WTC11 (cell line): ENCODE data around the gene DTNBP1. TPM values are rescaled to one million over a fixed set of nuclear protein-coding genes. Genes with fewer than 3 reads are reported as not detected.

Experiments used
- ATAC-seq: fragments of 200-7000 bp; cut with Tn5 transposase; 2 replicates; pipeline ENCODE4 v1.10.0; 2021; ENCODE audit warnings: mild to moderate bottlenecking, moderate library complexity
- CTCF ChIA-PET: fragments of 300-600 bp; sonication (Branson Sonifier 250); formaldehyde crosslinking; loops from one replicate; lab custom pipeline; 2021; ENCODE audit warnings: antibody characterized with exemption; lab: Charles Lee
- POLR2A ChIA-PET: fragments of 350-600 bp; sonication (Branson Sonifier 250); formaldehyde crosslinking; loops from one replicate; lab custom pipeline; 2021; ENCODE audit warnings: antibody characterized with exemption; lab: Charles Lee
- DNase-seq: peaks from one replicate; pipeline ENCODE4 v3.0.0; 2021; ENCODE audit warnings: low spot score
- H3K27ac Mint-ChIP-seq: 2 replicates; pipeline ENCODE4 v1.8.0; 2021; ENCODE audit warnings: mixed read lengths
- H3K27me3 Mint-ChIP-seq: 2 replicates; pipeline ENCODE4 v1.8.0; 2021; ENCODE audit warnings: low read depth, mild to moderate bottlenecking, moderate library complexity, mixed read lengths
- H3K36me3 Mint-ChIP-seq: 2 replicates; pipeline ENCODE4 v1.8.0; 2021; ENCODE audit warnings: mixed read lengths
- H3K4me1 Mint-ChIP-seq: 2 replicates; pipeline ENCODE4 v1.8.0; 2022; ENCODE audit warnings: mixed read lengths
- H3K4me3 Mint-ChIP-seq: 2 replicates; pipeline ENCODE4 v1.8.0; 2021; ENCODE audit warnings: mild to moderate bottlenecking, moderate library complexity, mixed read lengths
- H3K9me3 Mint-ChIP-seq: 2 replicates; pipeline ENCODE4 v1.8.0; 2021; ENCODE audit warnings: mixed read lengths
- ELF4 ChIP-seq: sonication (generic); formaldehyde crosslinking; IDR thresholded peaks from 2 replicates; pipeline ENCODE4 v1.8.1; 2022; ENCODE audit warnings: low read depth, mild to moderate bottlenecking, moderate library complexity, missing genetic modification reagents
- FOXP1 ChIP-seq: sonication (generic); formaldehyde crosslinking; IDR thresholded peaks from 2 replicates; pipeline ENCODE4 v1.8.0; 2022; ENCODE audit warnings: missing genetic modification reagents, mild to moderate bottlenecking, moderate library complexity, borderline replicate concordance
- JUN ChIP-seq: sonication (generic); formaldehyde crosslinking; IDR thresholded peaks from 2 replicates; pipeline ENCODE4 v1.8.0; 2023; ENCODE audit warnings: mild to moderate bottlenecking, missing genetic modification reagents
- MYBL2 ChIP-seq: sonication (generic); formaldehyde crosslinking; IDR thresholded peaks from 2 replicates; pipeline ENCODE4 v1.8.1; 2023; ENCODE audit warnings: mild to moderate bottlenecking, moderate library complexity, missing genetic modification reagents
- RELA ChIP-seq: sonication (generic); formaldehyde crosslinking; IDR thresholded peaks from 2 replicates; pipeline ENCODE4 v1.8.1; 2022; ENCODE audit warnings: missing genetic modification reagents, mild to moderate bottlenecking, borderline replicate concordance
- TCF7 ChIP-seq: sonication (generic); formaldehyde crosslinking; IDR thresholded peaks from 2 replicates; pipeline ENCODE4 v1.8.0; 2022; ENCODE audit warnings: mild to moderate bottlenecking, low read depth, missing genetic modification reagents, moderate library complexity
- TEAD1 ChIP-seq: sonication (generic); formaldehyde crosslinking; IDR thresholded peaks from 2 replicates; pipeline ENCODE4 v1.8.0; 2022; ENCODE audit warnings: mild to moderate bottlenecking, missing genetic modification reagents
- ZNF138 ChIP-seq: sonication (generic); formaldehyde crosslinking; conservative IDR thresholded peaks from 2 replicates; pipeline ENCODE4 v1.8.1; 2022; ENCODE audit warnings: mild to moderate bottlenecking, moderate library complexity, missing genetic modification reagents
- ZNF219 ChIP-seq: sonication (generic); formaldehyde crosslinking; IDR thresholded peaks from 2 replicates; pipeline ENCODE4 v1.8.0; 2023; ENCODE audit warnings: missing genetic modification reagents, mild to moderate bottlenecking, borderline replicate concordance
- ZNF396 ChIP-seq: fragments of 250-450 bp; sonication (Bioruptor Pico); IDR thresholded peaks from 2 replicates; pipeline ENCODE4 v1.8.0; 2021; ENCODE audit warnings: mild to moderate bottlenecking, moderate library complexity, borderline replicate concordance
- total RNA-seq: library from RNA; stranded (reverse); gene quantifications from 3 replicates; pipeline ENCODE4 v1.2.3, GENCODE V29; 2021
- TF ChIP-seq, protein P1 (sequence below): fragments of 250-450 bp; sonication (Bioruptor Pico); IDR thresholded peaks from 2 replicates; pipeline ENCODE4 v1.9.0; 2021; ENCODE audit warnings: mild to moderate bottlenecking
- TF ChIP-seq, protein P2 (sequence below): sonication (generic); formaldehyde crosslinking; IDR thresholded peaks from 2 replicates; pipeline ENCODE4 v1.8.1; 2022; ENCODE audit warnings: missing genetic modification reagents, borderline replicate concordance
- TF ChIP-seq, protein P3 (sequence below): fragments of 250-450 bp; sonication (Bioruptor Pico); IDR thresholded peaks from 2 replicates; pipeline ENCODE4 v2.1.2; 2022; ENCODE audit warnings: mild to moderate bottlenecking, moderate library complexity

Gene DTNBP1
- total RNA-seq, 1 experiment from 2014 or later: 15.1 TPM

DNA sequence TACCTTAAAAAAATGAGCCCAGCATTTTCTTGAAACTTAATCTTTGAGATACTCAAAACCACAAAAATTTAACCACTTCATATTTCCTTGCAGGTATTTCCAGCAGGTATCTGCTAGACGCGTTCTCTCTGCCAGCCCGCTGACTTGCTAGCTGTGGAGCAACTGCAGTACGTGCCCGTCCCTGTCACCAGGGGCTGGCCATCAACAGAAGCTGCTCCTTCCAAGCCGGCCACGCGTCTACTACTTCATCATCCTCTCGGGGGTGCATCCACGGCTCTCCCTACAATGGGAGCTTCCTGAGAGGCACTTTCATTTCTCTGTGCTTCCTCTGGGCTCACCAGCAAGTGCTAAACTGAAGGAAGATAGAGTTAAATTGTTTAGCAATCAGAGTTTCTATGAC, 132.4 kb downstream of the DTNBP1 start:
- Mint-ChIP-seq H3K27me3 (no peaks in the 10 kb centered on the region; the same call in 1 of the 2 replicates), H3K36me3 (peaks cover 50% of the 10 kb centered on the region), H3K27ac (no peak overlapping the region), H3K4me3 (no peak overlapping the region), H3K4me1 (peaks cover 10% of the 10 kb centered on the region; the same call in 1 of the 2 replicates), H3K9me3 (peaks cover 35% of the 10 kb centered on the region)
- ATAC-seq: no peak
- CTCF ChIA-PET: interaction anchor here (0.5 kb wide), 1 partner anchor 1995 kb away, joined by 3 read pairs; no protein-coding TSS in a partner anchor
- DNase-seq: no peak
- no peak for TF ChIP-seq TCF7 (CRISPR knock-in tag)
- TF ChIP-seq, protein P1, sequence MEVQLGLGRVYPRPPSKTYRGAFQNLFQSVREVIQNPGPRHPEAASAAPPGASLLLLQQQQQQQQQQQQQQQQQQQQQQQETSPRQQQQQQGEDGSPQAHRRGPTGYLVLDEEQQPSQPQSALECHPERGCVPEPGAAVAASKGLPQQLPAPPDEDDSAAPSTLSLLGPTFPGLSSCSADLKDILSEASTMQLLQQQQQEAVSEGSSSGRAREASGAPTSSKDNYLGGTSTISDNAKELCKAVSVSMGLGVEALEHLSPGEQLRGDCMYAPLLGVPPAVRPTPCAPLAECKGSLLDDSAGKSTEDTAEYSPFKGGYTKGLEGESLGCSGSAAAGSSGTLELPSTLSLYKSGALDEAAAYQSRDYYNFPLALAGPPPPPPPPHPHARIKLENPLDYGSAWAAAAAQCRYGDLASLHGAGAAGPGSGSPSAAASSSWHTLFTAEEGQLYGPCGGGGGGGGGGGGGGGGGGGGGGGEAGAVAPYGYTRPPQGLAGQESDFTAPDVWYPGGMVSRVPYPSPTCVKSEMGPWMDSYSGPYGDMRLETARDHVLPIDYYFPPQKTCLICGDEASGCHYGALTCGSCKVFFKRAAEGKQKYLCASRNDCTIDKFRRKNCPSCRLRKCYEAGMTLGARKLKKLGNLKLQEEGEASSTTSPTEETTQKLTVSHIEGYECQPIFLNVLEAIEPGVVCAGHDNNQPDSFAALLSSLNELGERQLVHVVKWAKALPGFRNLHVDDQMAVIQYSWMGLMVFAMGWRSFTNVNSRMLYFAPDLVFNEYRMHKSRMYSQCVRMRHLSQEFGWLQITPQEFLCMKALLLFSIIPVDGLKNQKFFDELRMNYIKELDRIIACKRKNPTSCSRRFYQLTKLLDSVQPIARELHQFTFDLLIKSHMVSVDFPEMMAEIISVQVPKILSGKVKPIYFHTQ: no peak
- no peak for TF ChIP-seq MYBL2 (CRISPR knock-in tag)
- no peak for TF ChIP-seq JUN (CRISPR knock-in tag)
- TF ChIP-seq, protein P2, sequence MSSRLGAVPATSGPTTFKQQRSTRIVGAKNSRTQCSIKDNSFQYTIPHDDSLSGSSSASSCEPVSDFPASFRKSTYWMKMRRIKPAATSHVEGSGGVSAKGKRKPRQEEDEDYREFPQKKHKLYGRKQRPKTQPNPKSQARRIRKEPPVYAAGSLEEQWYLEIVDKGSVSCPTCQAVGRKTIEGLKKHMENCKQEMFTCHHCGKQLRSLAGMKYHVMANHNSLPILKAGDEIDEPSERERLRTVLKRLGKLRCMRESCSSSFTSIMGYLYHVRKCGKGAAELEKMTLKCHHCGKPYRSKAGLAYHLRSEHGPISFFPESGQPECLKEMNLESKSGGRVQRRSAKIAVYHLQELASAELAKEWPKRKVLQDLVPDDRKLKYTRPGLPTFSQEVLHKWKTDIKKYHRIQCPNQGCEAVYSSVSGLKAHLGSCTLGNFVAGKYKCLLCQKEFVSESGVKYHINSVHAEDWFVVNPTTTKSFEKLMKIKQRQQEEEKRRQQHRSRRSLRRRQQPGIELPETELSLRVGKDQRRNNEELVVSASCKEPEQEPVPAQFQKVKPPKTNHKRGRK (CRISPR knock-in tag): no peak
- POLR2A ChIA-PET: no interaction called here

DNA sequence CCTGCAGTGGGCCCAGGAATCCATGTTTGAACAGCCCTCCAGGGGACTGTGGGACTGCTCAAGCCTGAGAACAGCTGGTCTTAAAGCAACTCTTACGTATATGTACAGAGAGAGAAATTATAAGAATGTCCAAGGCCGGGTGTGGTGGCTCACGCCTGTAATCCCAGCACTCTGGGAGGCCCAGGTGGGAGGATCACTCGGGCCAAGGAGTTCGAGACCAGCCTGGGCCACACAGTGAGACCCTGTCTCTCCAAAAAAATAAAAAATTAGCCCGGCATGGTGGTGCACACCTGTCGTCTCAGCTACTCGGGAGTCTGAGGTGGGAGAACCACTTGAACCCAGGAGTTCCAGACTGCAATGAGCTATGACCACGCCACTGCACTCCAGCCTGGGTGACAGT, 134.0 kb downstream of the DTNBP1 start:
- no peak for DNase-seq
- POLR2A ChIA-PET: no interaction called here
- peaks cover 46% of the 10 kb centered on the region for H3K9me3 Mint-ChIP-seq
- no peak for TF ChIP-seq ZNF396
- TF ChIP-seq, protein P3, sequence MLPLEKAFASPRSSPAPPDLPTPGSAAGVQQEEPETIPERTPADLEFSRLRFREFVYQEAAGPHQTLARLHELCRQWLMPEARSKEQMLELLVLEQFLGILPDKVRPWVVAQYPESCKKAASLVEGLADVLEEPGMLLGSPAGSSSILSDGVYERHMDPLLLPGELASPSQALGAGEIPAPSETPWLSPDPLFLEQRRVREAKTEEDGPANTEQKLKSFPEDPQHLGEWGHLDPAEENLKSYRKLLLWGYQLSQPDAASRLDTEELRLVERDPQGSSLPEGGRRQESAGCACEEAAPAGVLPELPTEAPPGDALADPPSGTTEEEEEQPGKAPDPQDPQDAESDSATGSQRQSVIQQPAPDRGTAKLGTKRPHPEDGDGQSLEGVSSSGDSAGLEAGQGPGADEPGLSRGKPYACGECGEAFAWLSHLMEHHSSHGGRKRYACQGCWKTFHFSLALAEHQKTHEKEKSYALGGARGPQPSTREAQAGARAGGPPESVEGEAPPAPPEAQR (CRISPR knock-in tag): no peak
- no peak for TF ChIP-seq ZNF138 (CRISPR knock-in tag)
- no peak for TF ChIP-seq ZNF219 (CRISPR knock-in tag)
- TF ChIP-seq ELF4: no peak
- no peak for TF ChIP-seq RELA (CRISPR knock-in tag)
- TF ChIP-seq TEAD1 (CRISPR knock-in tag): no peak
- TF ChIP-seq, protein P2 (CRISPR knock-in tag): no peak
- TF ChIP-seq FOXP1 (CRISPR knock-in tag): no peak
- H3K4me1 Mint-ChIP-seq: peaks cover 13% of the 10 kb centered on the region; the same call in 1 of the 2 replicates
- peaks cover 66% of the 10 kb centered on the region for H3K36me3 Mint-ChIP-seq
- no peak for ATAC-seq
- no peak overlapping the region for H3K27ac Mint-ChIP-seq
- CTCF ChIA-PET: interaction anchor here (1.6 kb wide), 1 partner anchor 94 kb away, joined by 4 read pairs; no protein-coding TSS in a partner anchor
- no peaks in the 10 kb centered on the region; the same call in 1 of the 2 replicates for H3K27me3 Mint-ChIP-seq
- H3K4me3 Mint-ChIP-seq: no peak overlapping the region
